A673 (cell line): ENCODE results near the gene CTNNBL1.

Source experiments
- EZH2 ChIP-seq: fragments of 200-600 bp; sonication (generic); IDR thresholded peaks from 2 replicates; pipeline ENCODE4 v1.6.1; 2017; ENCODE audit warnings: borderline replicate concordance, low read depth, mild to moderate bottlenecking, mixed read lengths, antibody characterized with exemption, low read length; ENCODE audit not compliant: poor library complexity, severe bottlenecking
- TF ChIP-seq, protein P1 (sequence below): fragments of 300-800, 200-600 bp; sonication (generic); conservative IDR thresholded peaks from 2 replicates; pipeline ENCODE4 v1.5.1; 2017; ENCODE audit warnings: low read depth, mild to moderate bottlenecking, antibody characterized with exemption, low read length, moderate library complexity, mixed read lengths

- TF ChIP-seq EZH2, result no peak
- TF ChIP-seq, protein P1, sequence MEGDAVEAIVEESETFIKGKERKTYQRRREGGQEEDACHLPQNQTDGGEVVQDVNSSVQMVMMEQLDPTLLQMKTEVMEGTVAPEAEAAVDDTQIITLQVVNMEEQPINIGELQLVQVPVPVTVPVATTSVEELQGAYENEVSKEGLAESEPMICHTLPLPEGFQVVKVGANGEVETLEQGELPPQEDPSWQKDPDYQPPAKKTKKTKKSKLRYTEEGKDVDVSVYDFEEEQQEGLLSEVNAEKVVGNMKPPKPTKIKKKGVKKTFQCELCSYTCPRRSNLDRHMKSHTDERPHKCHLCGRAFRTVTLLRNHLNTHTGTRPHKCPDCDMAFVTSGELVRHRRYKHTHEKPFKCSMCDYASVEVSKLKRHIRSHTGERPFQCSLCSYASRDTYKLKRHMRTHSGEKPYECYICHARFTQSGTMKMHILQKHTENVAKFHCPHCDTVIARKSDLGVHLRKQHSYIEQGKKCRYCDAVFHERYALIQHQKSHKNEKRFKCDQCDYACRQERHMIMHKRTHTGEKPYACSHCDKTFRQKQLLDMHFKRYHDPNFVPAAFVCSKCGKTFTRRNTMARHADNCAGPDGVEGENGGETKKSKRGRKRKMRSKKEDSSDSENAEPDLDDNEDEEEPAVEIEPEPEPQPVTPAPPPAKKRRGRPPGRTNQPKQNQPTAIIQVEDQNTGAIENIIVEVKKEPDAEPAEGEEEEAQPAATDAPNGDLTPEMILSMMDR, result no peak
These were observed 122.2 kb downstream of the CTNNBL1 start for GRCh38 chr20:37816003-37816402.
